ENCODE results near the gene SPHK1. TPM values are rescaled to one million over a fixed set of nuclear protein-coding genes. Genes with fewer than 3 reads are reported as not detected.

The SPHK1 gene
- total RNA-seq, 1 donor from 2014 or later, result 259 TPM

GRCh38 chr17:76385892-76386786, 1.7 kb downstream of the SPHK1 start:
- peak; percentile 89 for DNase-seq

- DNase-seq, result no peak
These were observed 2.8 kb downstream of the SPHK1 start for GRCh38 chr17:76386966-76387765.

- DNase-seq, result peak; percentile 65
These were observed 4.8 kb downstream of the SPHK1 start for GRCh38 chr17:76388966-76389888.

- DNase-seq, result no peak
These were observed 5.6 kb downstream of the SPHK1 start for GRCh38 chr17:76390003-76390421.

DNA sequence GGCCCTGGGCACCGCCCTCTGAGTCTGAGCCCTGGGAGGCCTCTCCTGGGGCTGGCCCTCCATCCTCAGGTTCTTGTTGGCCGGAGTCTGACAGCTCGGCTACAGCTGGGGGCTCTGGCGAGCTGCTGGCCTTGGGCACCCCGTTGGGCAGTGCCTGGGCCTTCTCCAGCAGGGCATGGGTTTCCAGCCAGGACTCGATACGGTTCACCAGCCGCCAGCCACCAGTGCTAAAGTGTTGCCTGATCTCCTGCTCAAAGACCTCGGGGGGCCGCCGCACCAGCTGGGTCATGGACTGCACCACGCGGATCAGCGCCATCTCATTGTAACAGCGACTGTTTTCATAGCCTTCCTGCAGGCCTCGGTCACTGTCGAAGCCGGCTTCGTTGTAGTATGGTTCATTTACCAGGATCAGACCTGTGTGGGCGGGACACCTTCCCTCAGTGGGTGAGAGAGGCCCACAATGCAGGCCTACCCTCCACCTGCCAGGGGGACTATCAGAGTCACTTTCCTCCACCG, 6.8 kb downstream of the SPHK1 start:
- DNase-seq, result no peak

DNA sequence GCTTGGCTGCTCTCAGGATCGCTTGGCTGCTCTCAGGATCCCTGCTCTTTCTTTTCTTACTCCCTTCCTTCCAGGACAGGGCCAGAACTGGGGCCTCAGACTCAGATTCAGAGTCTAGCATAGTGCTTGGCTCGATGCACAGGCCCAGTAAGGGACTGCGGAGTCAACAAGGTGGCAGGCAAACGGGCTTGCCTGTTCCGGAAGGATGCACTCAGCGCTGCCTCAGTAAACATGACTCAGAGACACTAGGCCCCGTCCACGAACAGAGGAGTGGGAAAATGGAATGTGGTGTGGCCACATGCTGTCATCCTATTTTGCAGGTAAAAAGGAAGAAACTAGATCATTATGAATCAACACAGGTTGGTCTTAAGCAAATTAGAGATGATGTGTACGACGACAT, 9.8 kb downstream of the SPHK1 start:
- no peak for DNase-seq

GRCh38 chr17:76395980-76396379, 11.6 kb downstream of the SPHK1 start:
- no peak for DNase-seq

- DNase-seq, result no peak
These were observed 12.8 kb downstream of the SPHK1 start for GRCh38 chr17:76397184-76397583.

DNA sequence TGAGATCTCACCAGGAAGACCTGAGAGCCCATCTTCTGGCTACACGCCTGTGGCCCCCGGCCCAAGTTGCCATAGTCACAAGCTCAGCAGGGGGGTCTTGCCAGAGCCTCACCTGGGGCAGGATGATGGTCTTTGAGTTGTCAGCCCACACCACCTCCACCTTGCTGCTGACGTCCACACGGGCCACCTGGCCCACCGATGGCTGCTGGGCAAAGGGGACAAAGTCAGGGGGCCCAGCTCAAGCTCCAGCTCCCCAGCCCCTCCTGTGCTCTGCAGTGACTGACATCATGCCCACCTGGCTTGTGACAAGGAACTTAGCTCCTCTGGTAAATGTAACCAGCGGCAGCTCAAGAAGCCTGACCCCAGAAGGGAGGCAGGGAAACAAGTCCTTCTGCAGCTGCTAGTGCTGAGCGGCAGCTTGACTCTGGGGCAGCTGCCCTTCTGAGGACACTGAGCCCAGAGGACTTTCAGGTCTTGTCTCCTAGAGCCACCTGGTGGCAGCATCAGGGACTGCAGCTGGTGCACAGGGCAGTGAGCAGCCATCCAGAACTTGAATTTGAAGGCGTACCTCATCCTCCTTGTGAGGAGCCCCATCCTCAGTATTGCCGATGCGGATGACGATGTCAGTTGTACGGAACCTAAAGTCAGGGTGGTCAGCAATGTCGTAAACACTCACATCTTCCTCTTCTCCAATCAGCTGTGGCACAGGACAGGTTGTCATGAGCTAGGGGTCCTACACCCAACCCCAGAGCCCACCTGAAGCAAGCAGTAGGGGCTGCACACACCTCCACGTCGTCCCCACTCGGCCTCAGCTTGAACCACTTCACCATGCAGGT, 13.5 kb downstream of the SPHK1 start:
- DNase-seq, result peak; percentile 95

DNA sequence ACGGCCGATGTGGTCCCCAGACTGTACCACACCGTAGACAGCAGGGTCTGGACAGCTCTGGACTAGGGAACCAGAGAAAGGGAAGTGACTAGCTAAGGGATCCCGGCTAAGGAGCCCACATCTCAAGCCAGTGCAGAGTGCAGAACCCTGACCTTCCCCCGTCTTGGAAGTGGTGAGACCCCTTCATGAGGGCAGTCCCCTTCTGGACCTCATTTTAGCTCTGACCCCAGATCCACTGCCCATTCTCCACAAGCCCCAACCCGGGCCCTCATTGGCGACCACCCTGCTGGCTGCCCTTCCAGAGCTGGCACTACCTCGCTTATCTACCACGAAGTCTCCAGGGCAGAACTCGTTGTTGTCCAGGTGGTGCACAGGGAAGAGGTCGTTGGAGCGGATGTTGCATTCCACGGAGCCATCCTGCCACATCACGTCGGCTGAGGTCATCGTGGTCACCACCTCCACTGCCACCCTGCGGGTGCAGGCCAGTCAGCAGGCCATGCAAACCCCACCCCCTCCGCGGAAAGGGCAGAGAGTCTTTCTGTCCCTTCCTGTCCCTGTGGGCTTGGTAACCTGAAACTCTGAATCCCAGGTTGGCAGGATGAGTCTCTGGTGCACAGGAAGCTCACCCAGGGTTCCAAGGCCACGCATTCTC, 14.2 kb downstream of the SPHK1 start:
- no peak for DNase-seq

- DNase-seq, result no peak
These were observed 15.1 kb downstream of the SPHK1 start for GRCh38 chr17:76399175-76400172.

DNA sequence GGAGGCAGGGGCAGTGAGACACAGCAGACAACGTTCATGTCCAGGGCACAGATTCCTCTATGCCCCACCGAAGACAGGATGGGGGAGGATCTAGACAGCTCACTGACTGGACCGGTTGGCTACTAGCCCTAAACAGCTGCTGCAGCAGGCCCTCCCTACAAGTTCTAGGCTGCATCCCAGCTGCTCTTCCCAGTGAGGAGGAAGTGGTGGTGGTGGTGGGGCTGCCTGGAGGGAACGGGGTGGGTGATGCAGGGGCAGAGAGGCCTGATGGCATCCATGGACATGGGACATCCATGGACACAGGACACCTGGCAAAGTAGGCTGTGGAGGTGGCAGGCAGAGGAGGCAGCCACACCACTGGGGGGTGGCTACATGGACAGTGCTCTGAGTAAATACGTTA, 18.3 kb downstream of the SPHK1 start:
- DNase-seq, result no peak

- DNase-seq, result no peak
These were observed 19.8 kb downstream of the SPHK1 start for GRCh38 chr17:76404256-76404655.

- DNase-seq, result no peak
These were observed 20.7 kb downstream of the SPHK1 start for GRCh38 chr17:76404976-76405563.

DNA sequence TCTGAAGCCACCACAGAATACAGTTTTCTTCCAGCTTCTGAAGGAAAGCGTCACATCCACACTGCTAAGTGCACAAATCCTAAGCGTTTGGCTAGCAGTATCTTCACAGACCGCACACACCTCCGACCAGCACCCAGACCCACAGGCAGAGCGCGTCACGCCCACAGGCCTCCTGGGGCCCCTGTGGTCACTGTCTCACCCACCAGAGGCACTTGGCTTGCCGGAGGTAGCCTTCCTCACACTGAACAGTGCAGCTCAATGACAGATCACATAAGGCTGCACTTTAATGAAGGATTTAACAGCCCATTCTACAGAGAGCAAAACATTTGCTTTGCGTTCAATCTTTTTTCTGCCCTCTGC, 21.2 kb downstream of the SPHK1 start:
- DNase-seq, result no peak

- no peak for DNase-seq
These were observed 21.7 kb downstream of the SPHK1 start for GRCh38 chr17:76405967-76406647.

GRCh38 chr17:76407509-76407908, 23.1 kb downstream of the SPHK1 start:
- DNase-seq, result no peak

GRCh38 chr17:76408037-76408849, 23.8 kb downstream of the SPHK1 start:
- peak; percentile 78 for DNase-seq
